DMS79 (cell line): Measurements from ENCODE around the gene ZNF567.
"Not testable (repeated sequence)": the region's sequence is repeated elsewhere in the genome, so short reads cannot be mapped to it uniquely, and the experiment has no call there.

Experiments used
- DNase-seq: peaks from one replicate; lab custom pipeline; 2025; lab: John Stamatoyannopoulos, UW

The ZNF567 gene

DNA sequence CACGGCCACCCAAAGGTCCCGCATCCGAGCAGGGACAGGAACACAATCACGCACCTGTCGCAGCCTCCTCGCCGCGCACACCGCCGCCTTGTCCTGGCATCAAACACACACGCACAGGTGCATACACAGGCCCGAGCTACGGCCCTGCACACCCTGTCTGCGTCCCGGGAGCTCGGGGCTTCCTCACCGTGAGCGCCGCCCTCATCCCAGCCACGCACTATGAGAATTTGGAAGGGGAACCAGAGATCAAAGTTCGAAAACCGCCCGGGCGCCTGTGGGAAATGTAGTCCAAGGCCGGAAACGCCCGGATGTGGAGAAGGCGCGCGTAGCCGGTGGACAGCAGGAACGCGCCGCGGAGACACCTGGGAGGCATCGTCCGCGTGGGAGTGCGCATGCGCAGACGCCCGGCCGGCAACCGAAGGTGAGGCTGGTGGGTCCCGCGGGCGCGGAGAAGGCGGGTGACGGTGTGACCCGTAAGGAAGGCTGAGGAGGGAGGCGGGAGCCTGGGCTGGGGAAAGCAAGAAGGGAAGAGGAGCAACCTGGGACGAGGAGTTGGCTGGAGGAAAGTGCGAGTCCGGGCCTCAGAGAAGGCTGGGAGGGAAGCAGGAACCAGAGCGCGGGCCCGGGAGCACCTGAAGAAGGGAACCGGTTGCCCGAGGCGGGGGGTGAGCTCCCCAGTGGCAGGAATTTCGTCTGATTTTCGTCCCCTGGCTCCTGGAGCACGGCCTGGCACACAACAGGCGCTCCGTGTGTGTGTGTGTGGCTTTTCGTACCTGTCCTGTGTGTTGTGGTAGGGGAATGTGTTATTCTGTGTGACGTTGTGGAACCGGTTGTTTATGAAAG is at the start of gene ZNF567:
Gene ZNF567 (plus strand): TSS at position 399 of the 843 bp plus-strand sequence. CDS start 7,256 bp downstream, outside the sequence.
- DNase-seq: peak; percentile 95

DNA sequence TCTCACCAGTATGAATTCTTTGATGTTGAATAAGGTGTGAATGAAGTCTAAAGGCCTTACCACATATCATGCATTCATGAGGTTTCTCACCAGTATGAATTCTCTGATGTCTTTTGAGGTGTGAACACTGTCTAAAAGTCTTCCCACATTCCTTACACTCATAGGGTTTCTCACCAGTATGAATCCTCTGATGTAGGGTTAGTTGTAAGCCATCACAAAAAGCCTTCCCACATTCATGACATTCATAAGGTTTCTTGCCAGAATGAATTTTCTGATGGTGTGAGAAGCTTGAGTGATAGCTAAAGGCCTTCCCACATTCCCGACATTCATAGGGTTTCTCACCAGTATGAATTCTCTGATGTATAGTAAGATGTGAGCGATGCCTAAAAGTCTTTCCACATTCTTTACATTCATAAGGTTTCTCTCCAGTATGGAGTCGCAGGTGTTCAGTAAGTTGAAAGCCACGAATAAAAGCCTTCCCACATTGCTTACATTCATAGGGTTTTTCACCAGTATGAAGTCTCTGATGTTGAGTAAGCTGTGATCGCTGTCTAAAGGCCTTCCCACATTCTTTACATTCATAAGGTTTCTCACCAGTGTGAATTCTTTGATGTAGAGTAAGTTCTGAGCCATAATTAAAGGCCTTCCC is 48.4 kb upstream of the ZNF567 start:
- DNase-seq: no peak

DNA sequence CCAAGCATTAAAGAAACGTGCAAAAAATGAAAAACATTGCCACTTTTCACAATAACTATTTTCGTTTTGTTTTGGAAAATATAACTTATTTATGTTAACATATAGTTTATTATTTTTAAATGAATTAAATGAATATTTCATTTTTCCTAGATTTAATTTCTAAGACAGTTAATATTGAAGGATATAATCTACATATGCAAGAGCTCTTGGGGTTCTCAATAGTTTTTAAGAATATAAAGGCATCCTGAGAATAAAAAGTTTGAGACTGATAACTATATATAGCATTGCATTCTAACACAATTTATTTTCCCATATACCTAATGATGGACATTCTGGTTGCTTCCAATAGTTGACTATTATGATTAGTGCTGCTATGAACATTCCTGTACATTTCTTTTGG is 40.7 kb upstream of the ZNF567 start:
- DNase-seq: no peak

DNA sequence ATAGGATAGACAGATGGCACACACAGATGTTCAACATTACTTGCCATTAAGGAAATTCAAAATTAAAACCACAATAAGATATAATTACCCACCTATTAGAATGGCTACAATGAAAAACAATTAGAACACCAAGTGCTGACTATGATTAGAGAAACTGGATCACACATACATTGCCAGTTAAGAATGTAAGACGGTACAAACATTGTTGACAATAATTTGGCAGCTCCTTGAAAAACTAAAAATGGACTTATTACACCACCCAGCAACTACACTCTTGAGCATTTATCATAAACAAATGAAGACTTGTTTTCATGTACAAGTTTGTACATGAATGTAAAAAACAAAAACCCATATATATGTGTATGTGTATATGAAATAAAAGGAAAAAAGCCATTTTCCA is 34.5 kb upstream of the ZNF567 start:
- no peak for DNase-seq

DNA sequence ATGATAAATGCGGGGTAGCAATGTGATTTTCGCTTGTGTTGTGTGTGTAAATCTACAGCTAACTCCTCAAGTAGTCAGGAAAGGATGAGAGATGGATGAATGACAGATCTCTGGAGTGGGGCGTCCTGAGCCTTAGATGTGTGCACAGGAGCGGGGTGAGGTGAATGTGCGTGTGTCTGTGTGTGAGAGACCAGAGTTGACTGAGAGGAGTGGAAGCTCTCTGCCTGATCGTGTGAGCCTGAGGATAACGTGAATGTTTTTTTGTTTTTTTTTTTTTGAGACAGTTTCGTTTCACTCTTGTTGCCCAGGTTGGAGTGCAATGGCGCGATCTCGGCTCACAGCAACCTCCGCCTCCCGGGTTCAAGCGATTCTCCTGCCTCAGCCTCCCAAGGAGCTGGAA is 21.6 kb upstream of the ZNF567 start:
- no peak for DNase-seq

DNA sequence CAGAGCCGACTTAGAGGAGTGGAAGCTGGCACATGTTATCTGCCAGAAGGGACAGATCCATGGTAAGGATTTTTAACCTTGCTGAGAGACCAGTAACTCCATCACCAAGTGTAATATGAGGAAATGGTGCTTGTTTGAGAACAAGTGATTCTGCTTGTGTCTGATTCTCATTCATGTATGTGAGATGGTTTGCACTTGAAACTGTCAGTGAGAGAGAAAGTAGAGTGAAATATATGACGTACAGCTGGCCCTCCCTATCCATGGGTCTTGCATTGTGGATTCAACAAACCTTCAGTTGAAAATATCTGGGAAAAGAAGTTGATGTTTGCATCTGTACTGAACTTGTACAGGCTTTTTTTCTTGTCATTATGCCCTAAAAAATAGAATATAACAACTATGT is 18.8 kb upstream of the ZNF567 start:
- DNase-seq: no peak

DNA sequence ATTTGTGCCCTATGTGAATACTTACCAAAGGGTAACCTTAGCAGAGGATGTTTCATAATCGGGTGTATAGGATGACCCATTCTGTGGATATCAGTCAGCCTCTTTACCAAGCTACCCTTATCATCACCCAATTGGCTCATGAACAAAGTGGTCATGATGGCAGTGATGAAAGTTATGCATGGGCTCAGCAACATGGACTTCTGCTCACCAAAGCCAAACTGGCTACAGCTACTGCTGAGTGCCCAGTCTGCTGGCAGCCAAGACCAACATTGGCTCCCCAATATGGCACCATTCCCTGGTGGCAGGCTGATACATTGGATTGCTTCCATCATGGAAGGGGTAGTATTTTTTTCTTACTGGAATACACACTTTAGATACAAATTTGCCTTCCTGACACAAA is 15.0 kb upstream of the ZNF567 start:
- no peak for DNase-seq

DNA sequence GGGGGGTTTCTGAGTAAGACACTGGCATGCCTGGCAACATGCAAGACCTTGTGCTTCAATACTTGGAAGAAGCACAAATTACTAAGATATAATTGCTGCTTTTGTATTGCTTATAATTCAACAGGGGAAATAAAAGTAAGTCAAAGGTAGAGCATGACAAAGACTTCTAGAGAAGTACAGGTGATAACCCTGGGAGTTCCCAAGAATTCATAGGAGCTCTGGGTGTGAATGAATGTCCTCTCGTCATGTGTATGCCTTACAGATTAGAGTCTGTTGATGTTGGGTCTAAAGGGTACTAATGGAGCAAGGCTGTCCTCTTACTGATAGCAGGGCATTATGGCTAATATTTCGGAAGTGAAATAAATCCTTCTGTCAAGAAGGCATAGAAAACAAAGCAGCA is 13.2 kb upstream of the ZNF567 start:
- no peak for DNase-seq

DNA sequence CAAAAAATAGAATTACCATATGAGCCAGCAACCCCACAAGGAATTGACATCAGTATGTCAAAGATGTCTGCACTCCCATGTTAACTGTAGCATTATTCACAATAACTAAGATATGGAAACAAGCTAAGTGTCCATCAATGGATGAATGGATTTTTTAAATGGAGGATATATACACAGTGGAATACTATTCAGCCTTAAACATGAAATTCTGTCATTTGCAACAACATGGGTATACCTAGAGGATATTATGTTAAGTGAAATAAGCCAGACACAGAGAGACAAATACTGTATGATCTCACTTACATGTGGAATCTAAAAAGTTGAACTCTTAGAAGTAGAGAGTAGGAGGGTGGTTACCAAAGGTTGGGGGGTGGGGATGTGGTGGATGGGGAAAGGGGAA is 8.0 kb upstream of the ZNF567 start:
- no peak for DNase-seq

DNA sequence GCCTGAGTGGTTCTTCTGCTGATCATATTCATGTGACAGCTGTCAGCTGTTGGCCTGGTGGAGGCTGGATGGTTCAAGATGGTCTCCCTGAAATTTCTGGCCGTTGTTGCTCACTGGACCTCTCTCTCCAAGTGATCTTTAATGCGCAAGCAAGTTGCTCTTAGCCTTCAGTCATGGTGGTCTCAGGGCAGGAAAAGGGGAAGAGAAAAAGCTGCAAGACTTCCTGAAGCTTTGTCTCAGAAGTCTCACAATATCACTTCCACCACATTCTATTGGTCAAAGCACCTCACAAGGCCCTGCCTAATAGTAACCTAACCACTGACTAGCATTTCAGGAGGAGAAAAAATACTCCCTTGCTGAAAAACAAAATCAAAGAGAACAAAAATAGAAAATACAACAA is 1.6 kb upstream of the ZNF567 start:
- DNase-seq: no peak

DNA sequence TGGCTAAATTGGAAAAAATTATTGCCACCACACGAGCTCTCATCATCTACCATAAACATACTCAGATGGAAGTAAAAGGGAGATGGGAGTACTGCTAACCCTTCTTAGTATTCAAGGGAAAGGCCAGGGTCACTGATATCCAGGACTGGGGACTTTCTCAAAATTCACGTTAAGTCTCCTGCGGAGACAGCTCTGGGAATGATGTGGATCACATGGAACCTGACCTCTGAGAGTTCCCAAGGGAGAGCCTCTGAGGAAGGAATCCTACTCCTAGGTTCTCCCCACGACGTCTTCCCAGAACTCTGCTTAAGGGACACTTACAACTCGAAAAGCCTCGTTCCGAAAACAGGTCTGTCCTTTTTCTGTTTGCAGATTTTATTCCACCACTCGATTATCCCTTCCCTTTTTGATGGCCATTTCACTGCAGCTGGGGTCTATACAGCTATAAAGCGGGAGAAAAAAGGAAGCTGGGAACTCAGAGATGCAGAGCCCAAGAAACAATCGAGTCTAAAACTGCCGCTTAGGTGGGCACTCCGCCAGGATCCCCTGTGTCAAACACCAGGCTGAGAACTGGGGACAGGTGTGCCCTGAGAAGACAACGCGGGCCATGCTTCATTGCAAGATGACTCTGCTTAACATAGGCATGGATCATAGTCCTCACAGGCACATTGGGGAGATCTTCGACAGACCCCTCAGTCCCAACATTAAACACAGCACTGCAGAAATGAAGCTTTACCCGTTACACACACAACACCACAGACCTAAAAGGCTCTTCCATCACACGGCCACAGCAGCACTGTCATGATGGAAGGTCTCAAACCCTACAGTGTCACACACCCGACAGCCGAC is 823 bp upstream of the ZNF567 start:
- DNase-seq: no peak

DNA sequence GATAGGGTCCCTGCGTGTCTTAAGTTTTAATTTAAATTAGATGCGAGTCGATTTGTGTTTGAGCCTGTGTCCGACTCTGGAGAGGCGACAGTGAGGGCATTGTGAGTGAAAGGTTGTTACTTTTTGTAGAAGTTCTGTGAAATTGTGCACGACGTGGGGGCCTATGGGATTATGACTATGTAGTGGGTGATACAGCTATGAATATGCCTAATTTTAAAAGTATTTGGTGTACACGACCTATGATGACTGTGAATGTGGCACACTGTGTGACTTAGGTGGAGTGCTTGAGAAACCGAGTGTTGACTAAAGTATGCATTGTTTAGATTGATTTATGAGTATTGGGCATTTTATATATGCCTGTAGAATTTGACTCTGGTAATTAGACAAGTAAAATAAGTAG is 646 bp downstream of the ZNF567 start:
- no peak for DNase-seq

DNA sequence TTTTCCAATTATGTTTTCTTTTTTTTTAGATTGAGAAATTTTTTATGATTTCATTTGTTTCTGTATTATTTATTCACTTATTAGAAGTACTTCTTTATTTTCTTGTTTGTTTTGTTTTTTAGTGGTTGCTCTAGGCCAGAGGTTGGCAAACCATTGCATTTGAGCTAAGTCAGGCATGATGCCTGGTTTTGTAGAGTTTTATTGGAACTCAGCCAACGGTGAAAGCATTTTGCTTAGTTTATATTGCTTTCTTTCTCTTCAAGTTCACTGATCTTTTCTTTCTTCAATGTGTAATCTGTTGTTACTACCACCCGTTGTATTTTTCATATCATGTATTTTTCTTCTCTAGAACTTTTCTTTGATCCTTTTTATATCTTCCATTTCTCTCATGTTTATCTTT is 19.7 kb downstream of the ZNF567 start:
- peak; percentile 21 for DNase-seq

DNA sequence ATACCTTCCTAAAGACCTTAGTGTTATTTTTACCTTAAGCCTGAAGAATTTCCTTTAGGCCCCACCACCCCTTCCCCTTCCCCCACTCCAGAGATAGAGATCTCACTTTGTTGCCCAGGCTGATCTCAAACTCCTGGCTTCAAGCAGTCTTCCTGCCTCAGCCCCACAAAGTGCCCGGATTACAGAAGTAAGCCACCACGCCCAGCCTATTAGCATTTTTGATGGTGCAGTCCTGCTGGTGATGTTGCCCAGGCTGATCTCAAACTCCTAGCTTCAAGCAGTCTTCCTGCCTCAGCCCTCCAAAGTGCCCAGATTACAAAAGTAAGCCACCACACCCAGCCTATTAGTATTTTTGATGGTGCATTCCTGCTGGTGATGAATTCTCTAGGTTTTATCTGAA is 22.0 kb downstream of the ZNF567 start:
- no peak for DNase-seq

DNA sequence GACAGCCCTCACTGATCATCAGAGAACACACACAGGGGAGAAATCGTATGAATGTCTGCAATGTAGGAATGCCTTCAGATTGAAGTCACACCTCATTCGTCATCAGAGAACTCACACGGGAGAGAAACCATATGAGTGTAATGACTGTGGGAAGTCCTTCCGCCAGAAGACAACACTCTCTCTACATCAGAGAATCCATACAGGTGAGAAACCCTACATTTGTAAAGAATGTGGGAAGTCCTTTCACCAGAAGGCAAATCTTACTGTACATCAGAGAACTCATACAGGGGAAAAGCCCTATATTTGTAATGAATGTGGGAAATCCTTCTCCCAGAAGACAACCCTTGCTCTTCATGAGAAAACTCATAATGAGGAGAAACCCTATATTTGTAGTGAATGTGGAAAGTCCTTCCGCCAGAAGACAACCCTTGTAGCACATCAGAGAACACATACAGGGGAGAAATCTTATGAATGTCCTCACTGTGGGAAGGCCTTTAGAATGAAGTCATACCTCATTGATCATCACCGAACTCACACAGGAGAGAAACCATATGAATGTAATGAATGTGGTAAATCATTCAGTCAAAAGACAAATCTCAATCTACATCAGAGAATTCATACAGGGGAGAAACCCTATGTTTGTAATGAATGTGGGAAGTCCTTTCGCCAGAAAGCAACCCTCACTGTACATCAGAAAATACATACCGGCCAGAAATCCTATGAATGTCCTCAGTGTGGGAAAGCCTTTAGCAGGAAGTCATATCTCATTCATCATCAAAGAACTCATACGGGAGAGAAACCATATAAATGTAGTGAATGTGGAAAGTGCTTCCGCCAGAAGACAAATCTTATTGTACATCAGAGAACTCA is 32.5 kb downstream of the ZNF567 start:
- DNase-seq: no peak

DNA sequence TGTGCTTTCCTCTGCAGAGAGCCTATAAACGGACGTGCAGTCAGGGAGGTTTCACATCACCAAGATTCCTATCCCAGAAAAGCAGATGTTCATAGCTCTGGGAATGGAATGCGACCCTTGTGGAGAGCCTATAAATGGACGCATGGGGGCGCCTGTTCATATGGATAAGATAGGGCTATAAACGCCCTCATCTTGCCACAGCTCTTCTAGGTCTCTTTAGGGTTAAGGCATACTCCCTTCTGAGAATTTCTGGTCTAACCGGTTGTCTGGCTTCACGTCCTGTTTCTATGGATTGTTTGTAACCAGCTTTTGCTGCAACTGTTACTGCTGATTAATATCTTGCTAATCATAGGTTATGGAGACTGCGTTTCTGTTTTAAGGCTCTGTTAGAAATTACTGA is 48.8 kb downstream of the ZNF567 start:
- DNase-seq: not testable (repeated sequence)

DNA sequence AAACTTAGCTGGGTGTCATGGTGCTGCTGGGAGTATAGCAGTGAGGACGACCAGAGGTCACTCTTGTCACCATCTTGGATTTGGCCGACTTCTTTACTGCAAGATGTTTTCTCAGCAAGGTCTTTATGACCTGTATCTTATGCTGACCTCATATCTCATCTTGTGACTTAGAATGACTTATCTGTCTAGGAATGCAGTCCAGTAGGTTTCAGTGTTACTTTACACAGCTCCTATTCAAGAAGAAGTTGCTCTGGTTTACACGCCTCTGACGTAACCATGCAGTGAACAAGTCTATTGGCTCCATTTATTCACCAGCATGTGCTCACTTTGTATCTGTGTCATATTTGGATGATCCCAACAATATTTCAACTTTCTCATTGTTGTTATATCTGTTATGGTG is 58.5 kb downstream of the ZNF567 start:
- DNase-seq: no peak

DNA sequence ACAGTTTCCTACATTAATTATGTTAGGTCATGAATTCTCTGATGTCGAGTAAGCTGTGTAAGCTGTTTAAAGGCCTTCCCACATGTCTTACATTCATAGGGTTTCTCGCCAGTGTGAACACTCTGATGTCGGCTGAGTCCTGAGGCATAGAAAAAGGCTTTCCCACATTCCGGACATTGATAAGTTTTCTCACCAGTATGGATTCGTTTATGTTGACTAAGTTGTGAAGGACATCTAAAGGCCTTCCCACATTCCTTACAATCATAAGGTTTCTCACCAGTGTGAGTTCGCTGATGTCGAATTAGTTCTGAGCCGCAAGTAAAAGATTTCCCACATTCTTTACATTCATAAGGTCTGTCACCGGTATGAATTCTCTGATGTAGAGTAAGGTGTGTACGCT is 60.3 kb downstream of the ZNF567 start:
- DNase-seq: no peak

DNA sequence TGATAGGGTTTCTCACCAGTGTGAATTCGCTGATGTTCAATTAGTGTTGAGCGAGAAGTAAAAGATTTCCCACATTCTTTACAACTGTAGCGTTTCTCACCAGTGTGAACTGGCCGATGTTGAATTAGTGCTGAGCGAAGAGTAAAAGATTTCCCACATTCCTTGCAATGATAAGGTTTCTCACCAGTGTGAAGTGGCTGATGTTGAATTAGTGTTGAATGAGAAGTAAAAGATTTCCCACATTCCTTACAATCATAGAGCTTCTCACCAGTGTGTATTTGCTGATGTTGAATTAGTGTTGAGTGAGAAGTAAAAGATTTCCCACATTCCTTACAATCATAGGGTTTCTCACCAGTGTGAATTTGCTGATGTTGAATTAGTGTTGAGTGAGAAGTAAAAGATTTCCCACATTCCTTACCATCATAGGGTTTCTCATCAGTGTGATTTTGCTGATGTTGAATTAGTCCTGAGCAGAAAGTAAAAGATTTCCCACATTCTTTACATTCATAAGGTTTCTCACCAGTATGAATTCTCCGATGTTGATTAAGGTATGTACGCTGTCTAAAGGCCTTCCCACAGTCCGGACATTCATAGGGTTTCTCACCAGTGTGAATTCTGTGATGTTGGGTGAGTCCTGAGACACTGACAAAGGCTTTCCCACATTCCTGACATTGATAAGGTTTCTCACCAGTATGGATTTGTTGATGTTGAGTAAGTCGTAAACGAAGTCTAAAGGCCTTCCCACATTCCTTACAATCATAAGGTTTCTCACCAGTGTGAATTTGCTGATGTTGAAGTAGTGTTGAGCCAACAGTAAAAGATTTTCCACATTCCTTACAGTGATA is 61.2 kb downstream of the ZNF567 start:
- DNase-seq: no peak

DNA sequence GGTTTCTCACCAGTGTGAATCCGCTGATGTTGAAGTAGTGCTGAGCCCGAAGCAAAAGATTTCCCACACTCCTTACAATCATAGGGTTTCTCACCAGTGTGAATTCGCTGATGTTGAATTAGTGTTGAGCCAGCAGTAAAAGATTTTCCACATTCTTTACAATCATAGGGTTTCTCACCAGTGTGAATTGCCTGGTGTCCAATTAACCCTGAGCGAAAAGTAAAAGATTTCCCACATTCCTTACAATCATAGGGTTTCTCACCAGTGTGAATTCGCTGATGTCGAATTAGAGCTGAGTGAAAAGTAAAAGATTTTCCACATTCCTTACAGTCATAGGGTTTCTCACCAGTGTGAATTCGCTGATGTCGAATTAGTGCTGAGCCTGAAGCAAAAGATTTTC is 62.2 kb downstream of the ZNF567 start:
- not testable (repeated sequence) for DNase-seq
